ENCODE data around the gene CIAO1. TPM values are rescaled to one million over a fixed set of nuclear protein-coding genes. Genes with fewer than 3 reads are reported as not detected.
"Not testable (repeated sequence)": the region's sequence is repeated elsewhere in the genome, so short reads cannot be mapped to it uniquely, and the experiment has no call there.

Gene CIAO1
- total RNA-seq: 100 to 1,000 TPM in 2 of 5 donors, 10 to 100 TPM in 3; 58.3 to 161 (median 95.3) TPM
- 10 to 100 TPM; 29.3 to 43.4 (median 42.3) TPM for polyA plus RNA-seq
- long read RNA-seq, donor 1, transcript CIAO1-203 (7 exons, 1,533 nt): major isoform, 5 of 5 reads
- long read RNA-seq, donor 1, partial matches to known transcripts: 0 of 5 reads
- long read RNA-seq, donor 1, other reads (novel, unspliced or antisense): 0 of 5 reads
- long read RNA-seq, donor 2, transcript CIAO1-203 (7 exons, 1,533 nt): major isoform, 14 of 14 reads
- long read RNA-seq, donor 2, partial matches to known transcripts: 0 of 14 reads
- long read RNA-seq, donor 2, other reads (novel, unspliced or antisense): 0 of 14 reads
- long read RNA-seq, donor 3, transcript CIAO1-203 (7 exons, 1,533 nt): major isoform, 9 of 98 reads
- long read RNA-seq, donor 3, partial matches to known transcripts: 89 of 98 reads
- long read RNA-seq, donor 3, other reads (novel, unspliced or antisense): 0 of 98 reads
- long read RNA-seq, donor 4: 0 reads
- long read RNA-seq, donor 5, transcript CIAO1-203 (7 exons, 1,533 nt): major isoform, 10 of 96 reads
- long read RNA-seq, donor 5, partial matches to known transcripts: 85 of 96 reads
- long read RNA-seq, donor 5, other reads (novel, unspliced or antisense): 0 of 96 reads
- long read RNA-seq, donor 6: 0 reads
- long read RNA-seq, donor 7, transcript CIAO1-203 (7 exons, 1,533 nt): major isoform, 12 of 12 reads
- long read RNA-seq, donor 7, partial matches to known transcripts: 0 of 12 reads
- long read RNA-seq, donor 7, other reads (novel, unspliced or antisense): 0 of 12 reads
- long read RNA-seq, donor 8, transcript CIAO1-203 (7 exons, 1,533 nt): major isoform, 14 of 150 reads
- long read RNA-seq, donor 8, partial matches to known transcripts: 126 of 150 reads
- long read RNA-seq, donor 8, other reads (novel, unspliced or antisense): 7 of 150 reads
- long read RNA-seq, donor 9, transcript CIAO1-203 (7 exons, 1,533 nt): major isoform, 8 of 117 reads
- long read RNA-seq, donor 9, partial matches to known transcripts: 103 of 117 reads
- long read RNA-seq, donor 9, other reads (novel, unspliced or antisense): 6 of 117 reads
- long read RNA-seq, donor 10, transcript CIAO1-203 (7 exons, 1,533 nt): major isoform, 7 of 7 reads
- long read RNA-seq, donor 10, partial matches to known transcripts: 0 of 7 reads
- long read RNA-seq, donor 10, other reads (novel, unspliced or antisense): 0 of 7 reads

GRCh38 chr2:96265840-96266679 lies at the start of gene CIAO1, which contains the start of gene TMEM127:
CIAO1 (plus strand) TSS chr2:96266225; CDS start chr2:96266351, 126 bp downstream.
TMEM127 (minus strand) TSS chr2:96265997; CDS start chr2:96265381, 616 bp downstream.
- peak within 1 kb of the TSS; percentile 90 to 98 (median 94) for H3K27ac ChIP-seq
- no peaks in the 10 kb centered on the region for H3K27me3 ChIP-seq
- intact Hi-C loops (cut with DNase I; ENCODE audit: low total_unique reads): loop anchor here (10.0 kb wide), 1 partner anchor 51 kb away; no protein-coding TSS in a partner anchor
- TF ChIP-seq POLR2A (IDR thresholded peaks at IDR 0.05) (peak in 1 of 4 donors; percentile 59), POLR2AphosphoS5 (IDR thresholded peaks at IDR 0.05) (peak; percentile 78 to 97 (median 89)), EP300 (IDR thresholded peaks at IDR 0.05) (no peak)
- TF ChIP-seq, protein P1, sequence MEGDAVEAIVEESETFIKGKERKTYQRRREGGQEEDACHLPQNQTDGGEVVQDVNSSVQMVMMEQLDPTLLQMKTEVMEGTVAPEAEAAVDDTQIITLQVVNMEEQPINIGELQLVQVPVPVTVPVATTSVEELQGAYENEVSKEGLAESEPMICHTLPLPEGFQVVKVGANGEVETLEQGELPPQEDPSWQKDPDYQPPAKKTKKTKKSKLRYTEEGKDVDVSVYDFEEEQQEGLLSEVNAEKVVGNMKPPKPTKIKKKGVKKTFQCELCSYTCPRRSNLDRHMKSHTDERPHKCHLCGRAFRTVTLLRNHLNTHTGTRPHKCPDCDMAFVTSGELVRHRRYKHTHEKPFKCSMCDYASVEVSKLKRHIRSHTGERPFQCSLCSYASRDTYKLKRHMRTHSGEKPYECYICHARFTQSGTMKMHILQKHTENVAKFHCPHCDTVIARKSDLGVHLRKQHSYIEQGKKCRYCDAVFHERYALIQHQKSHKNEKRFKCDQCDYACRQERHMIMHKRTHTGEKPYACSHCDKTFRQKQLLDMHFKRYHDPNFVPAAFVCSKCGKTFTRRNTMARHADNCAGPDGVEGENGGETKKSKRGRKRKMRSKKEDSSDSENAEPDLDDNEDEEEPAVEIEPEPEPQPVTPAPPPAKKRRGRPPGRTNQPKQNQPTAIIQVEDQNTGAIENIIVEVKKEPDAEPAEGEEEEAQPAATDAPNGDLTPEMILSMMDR (IDR thresholded peaks at IDR 0.05): peak in 2 of 7 experiments; percentile 9 to 24
- peak; percentile 99 to 100 for DNase-seq
- WGBS, 5 donors: 0 to 6% (median 1%) methylated on average over 10 to 81 of the region's 81 CpGs
- H3K9me3 ChIP-seq: no peaks in the 10 kb centered on the region
- H3K36me3 ChIP-seq: peaks cover 26 to 60% (median 53%) of the 10 kb centered on the region in 4 donors
- peak within 1 kb of the TSS; percentile 91 to 100 (median 98) for H3K4me3 ChIP-seq
- H3K4me1 ChIP-seq: peaks cover 40 to 56% (median 54%) of the 10 kb centered on the region in 4 donors

DNA sequence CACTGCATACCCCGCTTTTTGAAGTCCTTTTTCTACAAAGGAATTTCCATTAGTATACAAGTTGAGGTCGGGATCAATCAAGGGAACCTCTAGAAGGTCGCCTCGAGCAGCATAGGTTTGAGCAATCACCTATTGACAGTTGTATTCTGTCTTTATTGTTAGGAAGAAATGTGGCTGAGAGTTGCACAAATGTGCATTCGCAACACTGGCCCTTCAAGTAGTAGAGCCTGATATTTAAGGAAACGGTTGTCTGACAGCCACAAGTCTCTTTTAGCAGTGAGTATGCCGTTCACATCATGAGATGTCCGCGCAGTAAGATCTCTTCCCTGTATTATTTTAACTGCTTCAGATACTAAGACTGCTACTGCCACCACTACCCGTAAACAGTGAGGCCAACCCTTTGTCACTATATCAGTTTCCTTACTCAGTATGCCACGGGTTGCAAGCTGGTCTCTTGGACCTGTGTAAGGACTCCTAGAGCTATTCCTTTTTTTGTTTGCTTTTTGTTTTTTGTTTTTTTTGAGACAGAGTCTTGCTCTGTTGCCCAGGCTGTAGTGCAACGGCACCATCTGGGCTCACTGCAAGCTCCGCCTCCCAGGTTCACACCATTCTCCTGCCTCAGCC lies 47.4 kb upstream of the CIAO1 start:
- TF ChIP-seq, protein P1 (IDR thresholded peaks at IDR 0.05): no peak
- TF ChIP-seq POLR2AphosphoS5 (IDR thresholded peaks at IDR 0.05) (no peak), POLR2A (IDR thresholded peaks at IDR 0.05) (no peak), EP300 (IDR thresholded peaks at IDR 0.05) (no peak)
- Histone ChIP-seq H3K4me3 (no peak overlapping the region), H3K27ac (no peak overlapping the region)

GRCh38 chr2:96219959-96220358 lies 46.1 kb upstream of the CIAO1 start:
- WGBS, 5 donors: 84 to 97% (median 91%) methylated on average over 2 to 4 of the region's 4 CpGs
- H3K27ac ChIP-seq, DNase-seq, H3K4me3 ChIP-seq, H3K36me3 ChIP-seq, H3K27me3 ChIP-seq, H3K4me1 ChIP-seq, H3K9me3 ChIP-seq: not testable (repeated sequence)
- intact Hi-C loops (cut with DNase I; ENCODE audit: low total_unique reads): loop anchor here (10.0 kb wide), 1 partner anchor 45 kb away; the partner anchor contains the start of genes CIAO1 and TMEM127

More for the DNA sequence above, 47.4 kb upstream of the CIAO1 start:
- no peaks in the 10 kb centered on the region for H3K9me3 ChIP-seq
- intact Hi-C loops (cut with DNase I; ENCODE audit: low total_unique reads): loop anchor here (10.0 kb wide), 1 partner anchor 46 kb away; the partner anchor contains the start of genes CIAO1 and TMEM127
- DNase-seq: no peak
- no peaks in the 10 kb centered on the region for H3K36me3 ChIP-seq
- no peaks in the 10 kb centered on the region for H3K27me3 ChIP-seq
- 85 to 95% (median 93%) methylated on average over 13 of the region's 13 CpGs for WGBS, 5 donors
- H3K4me1 ChIP-seq: no peaks in the 10 kb centered on the region

GRCh38 chr2:96221106-96221505 lies 44.9 kb upstream of the CIAO1 start:
- H3K4me3 ChIP-seq; H3K4me1 ChIP-seq; H3K27me3 ChIP-seq; DNase-seq; H3K9me3 ChIP-seq; H3K27ac ChIP-seq; H3K36me3 ChIP-seq; intact Hi-C loops (cut with DNase I; ENCODE audit: low total_unique reads): not testable (repeated sequence)
- WGBS, 5 donors: 81 to 97% (median 88%) methylated on average over 1 of the region's 1 CpG
